ENCODE results near the gene PLCB2.

The PLCB2 gene

GRCh38 chr15:40267670-40268069 lies 40.1 kb downstream of the PLCB2 start:
- no peak for DNase-seq

- no peak for DNase-seq
Observed at GRCh38 chr15:40266828-40267304, 40.9 kb downstream of the PLCB2 start.

GRCh38 chr15:40265875-40266274 lies 41.9 kb downstream of the PLCB2 start:
- no peak for DNase-seq

- no peak for DNase-seq
Observed at GRCh38 chr15:40265355-40265754, 42.4 kb downstream of the PLCB2 start.

GRCh38 chr15:40264321-40265153 lies 43.2 kb downstream of the PLCB2 start:
- DNase-seq = no peak

GRCh38 chr15:40263024-40263754 lies 44.5 kb downstream of the PLCB2 start:
- DNase-seq = no peak

GRCh38 chr15:40259021-40259420 lies 48.7 kb downstream of the PLCB2 start:
- no peak for DNase-seq

GRCh38 chr15:40258544-40258943 lies 49.2 kb downstream of the PLCB2 start:
- DNase-seq = no peak

GRCh38 chr15:40257656-40258450 lies 49.9 kb downstream of the PLCB2 start:
- DNase-seq = no peak

GRCh38 chr15:40256638-40257235 lies 51.0 kb downstream of the PLCB2 start:
- DNase-seq = no peak

GRCh38 chr15:40255033-40255432 lies 52.7 kb downstream of the PLCB2 start:
- DNase-seq = no peak

GRCh38 chr15:40254452-40254851 lies 53.3 kb downstream of the PLCB2 start:
- no peak for DNase-seq

GRCh38 chr15:40253167-40253790 lies 54.5 kb downstream of the PLCB2 start:
- no peak for DNase-seq

- peak; percentile 67 for DNase-seq
Observed at GRCh38 chr15:40252438-40253166, 55.1 kb downstream of the PLCB2 start.

- DNase-seq = no peak
Observed at GRCh38 chr15:40252141-40252437, 55.6 kb downstream of the PLCB2 start.

- DNase-seq = no peak
Observed at GRCh38 chr15:40251486-40252140, 56.1 kb downstream of the PLCB2 start.

GRCh38 chr15:40250771-40251483 lies 56.8 kb downstream of the PLCB2 start:
- no peak for DNase-seq

GRCh38 chr15:40250304-40250656 lies 57.5 kb downstream of the PLCB2 start:
- DNase-seq = no peak

GRCh38 chr15:40249477-40250303 lies 58.0 kb downstream of the PLCB2 start:
- no peak for DNase-seq

Data from eye (tissue), 1 donor.